Left ventricle myocardium inferior (tissue), 1 donor: ENCODE measurements around the gene KIR2DL3. TPM values are rescaled to one million over a fixed set of nuclear protein-coding genes. Genes with fewer than 3 reads are reported as not detected.
A peak's percentile ranks its signal among the peaks of the same experiment; 100 is the strongest.
"Not testable (repeated sequence)": the region's sequence is repeated elsewhere in the genome, so short reads cannot be mapped to it uniquely, and the experiment has no call there.

ENCODE experiments used
- DNase-seq: peaks from one replicate; pipeline ENCODE4 v3.0.0-alpha.2; 2020
- H3K27ac ChIP-seq: fragments of 200-600 bp; replicated peaks from 2 replicates; pipeline ENCODE4 v1.8.0; 2021
- H3K27me3 ChIP-seq: fragments of 200-600 bp; 2 replicates; pipeline ENCODE4 v1.8.0; 2021; ENCODE audit warnings: low read depth
- H3K36me3 ChIP-seq: fragments of 200-600 bp; 2 replicates; pipeline ENCODE4 v1.8.0; 2021
- H3K4me1 ChIP-seq: fragments of 200-600 bp; 2 replicates; pipeline ENCODE4 v1.8.0; 2021
- H3K4me3 ChIP-seq: fragments of 200-600 bp; 2 replicates; pipeline ENCODE4 v1.8.0; 2021; ENCODE audit warnings: mild to moderate bottlenecking, moderate library complexity
- H3K9me3 ChIP-seq: fragments of 200-600 bp; replicated peaks from 2 replicates; pipeline ENCODE4 v1.8.0; 2021
- intact Hi-C: fragments of 100-400 bp; cut with micrococcal nuclease; formaldehyde crosslinking; loops from one replicate; pipeline ENCODE4 v1.11.0; 2022
- total RNA-seq: library from RNA; stranded (reverse); fragmentation: NEBNext Ultra II Directional; extraction: Animal tissue kit (Norgen Biotek cat#: 25700); gene quantifications from one replicate; pipeline ENCODE4 v1.2.1, GENCODE V29; 2021
- TF ChIP-seq, protein P1 (sequence below): fragments of 200-600 bp; IDR thresholded peaks from 2 replicates; pipeline ENCODE4 v1.8.0; 2021; ENCODE audit warnings: antibody characterized with exemption, mild to moderate bottlenecking, borderline replicate concordance
- donor health status: DM: no; HTN: yes; CAD: no; lungs with severe emphysema.

The KIR2DL3 gene
- total RNA-seq, 1 donor from 2014 or later, result not detected

- no peak for DNase-seq
Observed at GRCh38 chr19:54731191-54731590, 7.1 kb upstream of the KIR2DL3 start.

DNA sequence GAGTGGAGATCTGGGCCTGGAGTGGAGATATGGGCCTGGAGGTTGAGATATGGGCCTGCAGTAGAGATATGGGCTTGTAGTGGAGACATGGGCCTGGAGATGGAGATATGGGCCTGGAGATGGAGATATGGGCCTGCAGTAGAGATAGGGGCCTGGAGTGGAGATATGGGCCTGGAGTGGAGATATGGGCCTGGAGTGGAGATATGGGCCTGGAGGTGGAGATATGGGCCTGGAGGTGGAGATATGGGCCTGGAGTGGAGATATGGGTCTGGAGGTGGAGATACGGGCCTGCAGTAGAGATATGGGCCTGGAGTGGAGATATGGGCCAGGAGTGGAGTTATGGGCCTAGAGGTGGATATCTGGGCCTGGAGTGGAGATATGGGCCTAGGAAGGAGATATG, 402 bp downstream of the KIR2DL3 start:
- Histone ChIP-seq H3K4me1 (no peaks in the 10 kb centered on the region), H3K4me3 (no peak overlapping the region), H3K36me3 (no peaks in the 10 kb centered on the region), H3K27ac (no peak overlapping the region), H3K9me3 (peaks cover 11% of the 10 kb centered on the region), H3K27me3 (peaks cover 15% of the 10 kb centered on the region)
- intact Hi-C loops, result no loop called here
- TF ChIP-seq, protein P1, sequence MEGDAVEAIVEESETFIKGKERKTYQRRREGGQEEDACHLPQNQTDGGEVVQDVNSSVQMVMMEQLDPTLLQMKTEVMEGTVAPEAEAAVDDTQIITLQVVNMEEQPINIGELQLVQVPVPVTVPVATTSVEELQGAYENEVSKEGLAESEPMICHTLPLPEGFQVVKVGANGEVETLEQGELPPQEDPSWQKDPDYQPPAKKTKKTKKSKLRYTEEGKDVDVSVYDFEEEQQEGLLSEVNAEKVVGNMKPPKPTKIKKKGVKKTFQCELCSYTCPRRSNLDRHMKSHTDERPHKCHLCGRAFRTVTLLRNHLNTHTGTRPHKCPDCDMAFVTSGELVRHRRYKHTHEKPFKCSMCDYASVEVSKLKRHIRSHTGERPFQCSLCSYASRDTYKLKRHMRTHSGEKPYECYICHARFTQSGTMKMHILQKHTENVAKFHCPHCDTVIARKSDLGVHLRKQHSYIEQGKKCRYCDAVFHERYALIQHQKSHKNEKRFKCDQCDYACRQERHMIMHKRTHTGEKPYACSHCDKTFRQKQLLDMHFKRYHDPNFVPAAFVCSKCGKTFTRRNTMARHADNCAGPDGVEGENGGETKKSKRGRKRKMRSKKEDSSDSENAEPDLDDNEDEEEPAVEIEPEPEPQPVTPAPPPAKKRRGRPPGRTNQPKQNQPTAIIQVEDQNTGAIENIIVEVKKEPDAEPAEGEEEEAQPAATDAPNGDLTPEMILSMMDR, result no peak
- DNase-seq, result no peak

More at GRCh38 chr19:54731191-54731590, 7.1 kb upstream of the KIR2DL3 start:
- no peaks in the 10 kb centered on the region for H3K4me1 ChIP-seq
- no peak overlapping the region for H3K4me3 ChIP-seq
- H3K27ac ChIP-seq, result no peak overlapping the region
- H3K27me3 ChIP-seq, result peaks cover 26% of the 10 kb centered on the region
- TF ChIP-seq, protein P1, result no peak
- intact Hi-C loops, result no loop called here
- H3K36me3 ChIP-seq, result no peaks in the 10 kb centered on the region
- H3K9me3 ChIP-seq, result peaks cover 41% of the 10 kb centered on the region

DNA sequence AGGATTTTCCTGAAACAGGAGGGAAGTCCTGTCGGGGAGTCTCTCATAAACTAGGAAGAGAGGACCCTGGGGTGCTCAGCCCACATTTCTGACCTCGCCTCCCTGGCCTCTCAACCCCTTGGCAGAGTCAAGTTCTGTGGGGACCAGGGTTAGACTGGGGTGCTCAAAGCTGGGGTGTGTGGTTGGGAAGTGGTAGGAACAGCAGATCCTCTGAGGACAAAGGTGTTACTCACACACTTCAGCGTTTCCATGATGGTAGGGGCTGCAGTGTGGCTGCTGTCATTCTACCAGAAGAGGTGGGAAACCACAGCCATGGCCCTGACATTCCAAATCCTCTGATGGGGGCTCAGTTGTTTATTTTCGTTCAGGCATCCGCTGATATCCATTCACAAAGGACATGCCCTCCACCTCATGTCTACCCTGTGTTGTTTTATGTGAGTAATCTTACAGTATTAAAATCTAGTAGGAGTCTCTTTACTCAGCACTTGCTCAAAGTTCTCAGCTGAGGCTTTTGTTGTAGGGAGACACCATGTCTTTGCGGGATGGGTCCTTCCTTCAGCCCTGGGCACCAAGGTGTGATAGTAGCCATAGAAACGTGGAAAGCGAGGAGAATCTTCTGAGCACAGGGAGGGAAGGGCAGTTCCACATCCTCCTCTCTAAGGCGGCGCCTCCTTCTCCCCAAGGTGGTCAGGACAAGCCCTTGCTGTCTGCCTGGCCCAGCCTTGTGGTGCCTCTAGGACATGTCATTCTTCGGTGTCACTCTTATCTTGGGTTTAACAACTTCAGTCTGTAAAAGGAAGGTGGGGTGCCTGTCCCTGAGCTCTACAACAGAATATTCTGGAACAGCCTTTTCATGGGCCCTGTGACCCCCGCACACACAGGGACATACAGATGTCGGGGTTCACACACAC, 1.5 kb downstream of the KIR2DL3 start:
- no peaks in the 10 kb centered on the region for H3K4me1 ChIP-seq
- no peak for DNase-seq
- TF ChIP-seq, protein P1, result no peak
- no peaks in the 10 kb centered on the region for H3K36me3 ChIP-seq
- H3K4me3 ChIP-seq, result no peak overlapping the region
- intact Hi-C loops, result no loop called here
- peaks cover 12% of the 10 kb centered on the region for H3K27me3 ChIP-seq
- peaks cover under 1% of the 10 kb centered on the region for H3K9me3 ChIP-seq
- no peak overlapping the region for H3K27ac ChIP-seq

- H3K36me3 ChIP-seq, H3K4me1 ChIP-seq, intact Hi-C loops, H3K27ac ChIP-seq, H3K9me3 ChIP-seq, H3K4me3 ChIP-seq, DNase-seq: not testable (repeated sequence)
- peaks cover 10% of the 10 kb centered on the region for H3K27me3 ChIP-seq
Observed at GRCh38 chr19:54741950-54742349, 3.6 kb downstream of the KIR2DL3 start.

- DNase-seq, H3K4me1 ChIP-seq, H3K4me3 ChIP-seq, H3K36me3 ChIP-seq, H3K9me3 ChIP-seq, intact Hi-C loops, H3K27ac ChIP-seq: not testable (repeated sequence)
- H3K27me3 ChIP-seq, result peaks cover 10% of the 10 kb centered on the region
Observed at GRCh38 chr19:54744080-54744479, 5.8 kb downstream of the KIR2DL3 start.

- H3K27ac ChIP-seq, intact Hi-C loops, H3K4me1 ChIP-seq, H3K4me3 ChIP-seq, H3K9me3 ChIP-seq, H3K36me3 ChIP-seq, H3K27me3 ChIP-seq: not testable (repeated sequence)
- peak; percentile 18 for DNase-seq
Observed at GRCh38 chr19:54747614-54748322, 9.5 kb downstream of the KIR2DL3 start.

- intact Hi-C loops, H3K4me3 ChIP-seq, H3K9me3 ChIP-seq, DNase-seq, H3K27ac ChIP-seq, H3K27me3 ChIP-seq, H3K36me3 ChIP-seq, H3K4me1 ChIP-seq: not testable (repeated sequence)
Observed at GRCh38 chr19:54750276-54750675, 12.0 kb downstream of the KIR2DL3 start.

- intact Hi-C loops, H3K4me1 ChIP-seq, H3K27ac ChIP-seq, H3K36me3 ChIP-seq, H3K27me3 ChIP-seq, H3K4me3 ChIP-seq, H3K9me3 ChIP-seq, DNase-seq: not testable (repeated sequence)
Observed at GRCh38 chr19:54756204-54757110, 18.1 kb downstream of the KIR2DL3 start.

- H3K27me3 ChIP-seq, H3K36me3 ChIP-seq, intact Hi-C loops, H3K27ac ChIP-seq, DNase-seq, H3K9me3 ChIP-seq, H3K4me3 ChIP-seq, H3K4me1 ChIP-seq: not testable (repeated sequence)
Observed at GRCh38 chr19:54758577-54758976, 20.3 kb downstream of the KIR2DL3 start.

DNA sequence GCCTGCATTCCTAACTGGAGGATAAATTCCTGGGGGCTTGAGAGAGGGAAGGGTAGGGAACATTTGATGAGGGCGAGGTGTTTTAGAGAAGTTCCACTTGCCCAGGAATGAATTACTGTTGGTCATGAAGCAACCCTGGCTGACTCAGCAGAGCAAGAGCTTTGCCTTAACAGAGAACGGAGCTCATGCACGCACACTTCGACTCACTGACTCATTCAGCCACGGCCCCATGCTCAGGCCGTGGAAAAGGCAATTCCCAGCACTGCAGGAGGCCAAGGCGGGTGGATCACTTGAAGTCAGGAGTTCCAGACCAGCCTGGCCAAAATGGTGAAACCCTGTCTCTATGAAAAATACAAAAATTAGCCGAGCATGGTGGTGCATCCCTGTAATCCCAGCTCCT, 25.9 kb downstream of the KIR2DL3 start:
- H3K4me1 ChIP-seq, H3K36me3 ChIP-seq, DNase-seq, H3K27ac ChIP-seq, H3K4me3 ChIP-seq, intact Hi-C loops, H3K27me3 ChIP-seq: not testable (repeated sequence)
- peaks cover 10% of the 10 kb centered on the region for H3K9me3 ChIP-seq
